ENCODE results near the gene RNF121. TPM values are rescaled to one million over a fixed set of nuclear protein-coding genes. Genes with fewer than 3 reads are reported as not detected.

RNF121 gene
- total RNA-seq, 1 experiment from 2014 or later, result 56.9 TPM

GRCh38 chr11:71990701-71991100, 61.9 kb downstream of the RNF121 start:
- H2BK12ac ChIP-seq (ENCODE audit: insufficient read length, low read depth, low read length), result no peak overlapping the region
- no peak overlapping the region for H2BK5ac ChIP-seq (ENCODE audit: insufficient read length, low read length)
- Mint-ChIP-seq H3K4me1 (no peaks in the 10 kb centered on the region), H3K4me3 (no peak overlapping the region), H3K36me3 (ENCODE audit: insufficient read depth in 1 of 3, low read depth in 3 of 3) (peaks cover 0 to 21% (median 5%) of the 10 kb centered on the region in 3 experiments; a peak in 5 of 7 replicates), H3K27me3 (ENCODE audit: low read depth) (no peaks in the 10 kb centered on the region), H3K9me3 (no peaks in the 10 kb centered on the region), H3K27ac (no peak overlapping the region)
- no peak overlapping the region for H2AFZ ChIP-seq (ENCODE audit: low read length)
- no peak overlapping the region for H2AK5ac ChIP-seq (ENCODE audit: insufficient read length, low read length)
- no peak overlapping the region for H2BK120ac ChIP-seq (ENCODE audit: low read depth, low read length, poor library complexity, severe bottlenecking)
- H3K18ac ChIP-seq (ENCODE audit: insufficient read length, low read depth, low read length), result no peak overlapping the region
- H2BK20ac ChIP-seq (ENCODE audit: low read depth, low read length, poor library complexity, severe bottlenecking), result no peak overlapping the region
- no peak for DNase-seq
- no peaks in the 10 kb centered on the region for H3K27me3 ChIP-seq (ENCODE audit: insufficient read depth, low read length)
- H4K8ac ChIP-seq (replicated peaks; ENCODE audit: insufficient read length, low read depth, low read length), result no peak overlapping the region
- no peaks in the 10 kb centered on the region for H3K79me1 ChIP-seq (ENCODE audit: insufficient read depth, low read depth, low read length, poor library complexity, severe bottlenecking)
- no peaks in the 10 kb centered on the region for H3K23me2 ChIP-seq (ENCODE audit: insufficient read length, low read depth, low read length, poor library complexity, severe bottlenecking)
- H3K23ac ChIP-seq (ENCODE audit: insufficient read length, low read depth, low read length), result no peak overlapping the region
- no peaks in the 10 kb centered on the region for H3K4me1 ChIP-seq (ENCODE audit: insufficient read depth, low read length)
- no peak overlapping the region for H3K14ac ChIP-seq (ENCODE audit: insufficient read depth, low read length)
- H3K4me2 ChIP-seq (ENCODE audit: insufficient read depth, insufficient read length, low read length), result no peak overlapping the region
- no peak overlapping the region for H3K9ac ChIP-seq (ENCODE audit: extremely low read depth, insufficient read length, low read length)
- H4K20me1 ChIP-seq (ENCODE audit: control insufficient read depth, insufficient read depth, insufficient read length), result no peaks in the 10 kb centered on the region
- H3K27ac ChIP-seq (ENCODE audit: insufficient read length, low read depth, low read length), result no peak overlapping the region
- no peak overlapping the region for H4K5ac ChIP-seq (ENCODE audit: insufficient read length, low read depth, low read length)
- no peaks in the 10 kb centered on the region for H3K9me3 ChIP-seq (ENCODE audit: control insufficient read depth, low read depth, low read length)
- no peak overlapping the region for H4K91ac ChIP-seq (ENCODE audit: insufficient read length, low read depth, low read length)
- H3K79me2 ChIP-seq (ENCODE audit: insufficient read depth, low read length), result no peaks in the 10 kb centered on the region
- no peak overlapping the region for H3K56ac ChIP-seq (ENCODE audit: insufficient read length, low read depth, low read length)
- TF ChIP-seq CTCF (conservative IDR thresholded peaks at IDR 0.05), result no peak
- no CpG with 5 or more reads among the region's 3 CpGs for WGBS (ENCODE audit: extremely low coverage, insufficient read length, low lambda C conversion rate)
- H3T11ph ChIP-seq (ENCODE audit: low read length), result no peak overlapping the region
- H3K4ac ChIP-seq (ENCODE audit: low read depth, low read length), result no peak overlapping the region
- no peak overlapping the region for H2BK15ac ChIP-seq (ENCODE audit: low read depth, low read length)

Measured in H9 (cell line).